K562 (cell line): Measurements from ENCODE around the gene SP140L. TPM values are rescaled to one million over a fixed set of nuclear protein-coding genes. Genes with fewer than 3 reads are reported as not detected.
A peak's percentile ranks its signal among the peaks of the same experiment; 100 is the strongest.

Experiments
- ATAC-seq: fragments of 200-7000 bp; cut with Tn5 transposase; 3 replicates; pipeline ENCODE4 v1.9.1; 2020; ENCODE audit warnings: moderate library complexity
- BruUV-seq: library from RNA; stranded (reverse); fragments of 400-500 nt; replicated peaks from 2 replicates; lab custom pipeline; 2021; lab: Mats Ljungman, UMichigan
- CTCF ChIA-PET: fragments of 300-600 bp; formaldehyde crosslinking; extraction: SDS; loops from one replicate; lab custom pipeline; 2021; ENCODE audit warnings: low intra/inter-chr PET ratio; lab: Yijun Ruan, JAX
- POLR2A ChIA-PET: fragments of 300-600, 350-650 bp; sonication (Branson Sonifier 250); formaldehyde crosslinking; extraction: SDS; loops from one replicate; lab custom pipeline; 2021; ENCODE audit warnings: antibody characterized with exemption, inconsistent platforms; lab: Yijun Ruan, JAX
- DNase-seq, 4 experiments: peaks; one replicate each; pipeline versions ENCODE4 v3.0.0 to v3.0.0-alpha.2; 2011 to 2018; ENCODE audit warnings: low spot score in 3 of 4, mixed read lengths in 3 of 4; ENCODE audit errors: extremely low read depth in 1 of 4
- FAIRE-seq: peaks from 2 replicates; lab custom pipeline; 2011; peaks lifted over from hg19 to GRCh38; lab: Jason Lieb, UNC
- H2AFZ ChIP-seq: 2 replicates; pipeline ENCODE4 v1.6.0; 2011; ENCODE audit warnings: low read depth, low read length, control low read depth, inconsistent platforms
- H3K27ac ChIP-seq: fragments of 200-600 bp; 3 replicates; pipeline ENCODE4 v1.8.0; 2011; ENCODE audit warnings: low read depth, mild to moderate bottlenecking, control low read depth, inconsistent platforms, low read length, moderate library complexity, mixed read lengths; ENCODE audit errors: extremely low read depth
- H3K27me3 ChIP-seq, 2 experiments: fragments of 300-600 bp in 1 of 2; 2 replicates in 1 of 2; 3 replicates in 1 of 2; pipeline versions ENCODE4 v1.6.0 to v1.8.0; 2011; ENCODE audit warnings: inconsistent platforms in 2 of 2, low read length in 2 of 2, mild to moderate bottlenecking in 1 of 2, mixed read lengths in 1 of 2, moderate library complexity in 1 of 2; ENCODE audit not compliant: control insufficient read depth in 2 of 2, insufficient read depth in 2 of 2
- H3K36me3 ChIP-seq: fragments of 300-600 bp; 3 replicates; pipeline ENCODE4 v1.8.0; 2011; ENCODE audit warnings: mild to moderate bottlenecking, low read length, inconsistent platforms; ENCODE audit not compliant: control insufficient read depth, insufficient read depth
- H3K4me1 ChIP-seq, 2 experiments: fragments of 200-600 bp in 1 of 2; replicated peaks in 1 of 2; 2 replicates in 1 of 2; 3 replicates in 1 of 2; pipeline versions ENCODE4 v1.5.1 to v1.8.0; 2011; ENCODE audit warnings: inconsistent platforms in 2 of 2, low read length in 2 of 2, mild to moderate bottlenecking in 1 of 2, mixed read lengths in 1 of 2, moderate library complexity in 1 of 2; ENCODE audit not compliant: control insufficient read depth in 2 of 2, insufficient read depth in 2 of 2
- H3K4me2 ChIP-seq: 2 replicates; pipeline ENCODE4 v1.6.1; 2011; ENCODE audit warnings: low read length, control low read depth, inconsistent platforms, mixed read lengths; ENCODE audit not compliant: insufficient read depth
- H3K4me3 ChIP-seq: fragments of 200-600 bp; sonication (generic), shearing (Covaris generic); 2 replicates; pipeline ENCODE4 v1.5.1; 2016; ENCODE audit warnings: control low read depth, inconsistent platforms
- H3K79me2 ChIP-seq: fragments of 200-600 bp; 3 replicates; pipeline ENCODE4 v1.8.0; 2011; ENCODE audit warnings: low read length, inconsistent platforms; ENCODE audit not compliant: control insufficient read depth, insufficient read depth
- H3K9ac ChIP-seq, 2 experiments: 2 replicates each; pipeline versions ENCODE4 v1.6.0 to v1.6.1; 2011; ENCODE audit warnings: low read depth in 2 of 2, low read length in 2 of 2, control low read depth in 1 of 2, inconsistent platforms in 1 of 2, mild to moderate bottlenecking in 1 of 2, mixed read lengths in 1 of 2; ENCODE audit not compliant: insufficient read depth in 1 of 2
- H3K9me1 ChIP-seq: one replicate; pipeline ENCODE4 v1.6.0; 2011; ENCODE audit warnings: inconsistent platforms, mild to moderate bottlenecking, low read length, moderate library complexity; ENCODE audit not compliant: control insufficient read depth, insufficient read depth
- H3K9me3 ChIP-seq: replicated peaks from 2 replicates; pipeline ENCODE4 v1.5.1; 2011; ENCODE audit warnings: low read depth, low read length, inconsistent platforms; ENCODE audit not compliant: control insufficient read depth, insufficient read depth
- H4K20me1 ChIP-seq: replicated peaks from 2 replicates; pipeline ENCODE4 v1.6.1; 2011; ENCODE audit warnings: low read length, inconsistent platforms, mixed read lengths; ENCODE audit not compliant: control insufficient read depth, insufficient read depth
- CCNT2 ChIP-seq: IDR thresholded peaks from 2 replicates; pipeline ENCODE4 v1.6.1; 2011; ENCODE audit warnings: borderline replicate concordance, low read depth, mild to moderate bottlenecking, moderate library complexity, mixed read lengths, low read length; ENCODE audit not compliant: insufficient read length; ENCODE audit errors: extremely low read depth
- POLR2H ChIP-seq: IDR thresholded peaks from 2 replicates; pipeline ENCODE4 v1.6.1; 2016; ENCODE audit warnings: missing genetic modification characterization, low read depth, mild to moderate bottlenecking, control low read depth, missing compliant biosample characterization, moderate library complexity
- PPARD ChIP-seq: fragments of 250-450 bp; sonication (Bioruptor Pico); IDR thresholded peaks from 2 replicates; pipeline ENCODE4 v1.8.0; 2022; ENCODE audit warnings: inconsistent platforms, mild to moderate bottlenecking, moderate library complexity
- ZC3H11A ChIP-seq: IDR thresholded peaks from 2 replicates; pipeline ENCODE4 v1.6.1; 2012; ENCODE audit warnings: low read depth, low read length, improper control_type of control experiment
- WGBS: fragments of 100-300 bp; shearing (Covaris generic); methylation state at CpG from one replicate; pipeline ENCODE4 v1.1.6; 2016; ENCODE audit warnings: low coverage, mixed read lengths; ENCODE audit not compliant: insufficient coverage; ENCODE audit errors: missing lambda C conversion rate; 5-methylcytosine and 5-hydroxymethylcytosine counted together
- in situ Hi-C: fragments of 300-500 bp; cut with MboI; formaldehyde crosslinking; loops from 4 replicates; pipeline ENCODE4 v1.15.0; 2018; ENCODE audit warnings: inconsistent platforms, mixed read lengths
- intact Hi-C: fragments of 100-400 bp; cut with micrococcal nuclease; formaldehyde crosslinking; loops from 2 replicates; pipeline ENCODE4 v1.14.2; 2022
- polyA plus RNA-seq, 8 experiments: library from polyadenylated mRNA; depleted of rRNA in 4 of 8; stranded (reverse) in 5 of 8; unstranded in 3 of 8; fragments of >200 nt; fragmentation: Nextera tagmentation in 2 of 8; fragmentation: Illumina TruSeq in 1 of 8; extraction: Ambion mirVana in 2 of 8; extraction: Trizol in 1 of 8; gene quantifications; 2 replicates each; pipeline versions ENCODE4 v1.2.1 to v1.2.3, GENCODE V29; 2011 to 2014; ENCODE audit warnings: inconsistent platforms in 1 of 8, missing spikeins in 1 of 8
- total RNA-seq, 7 experiments: library from RNA; depleted of rRNA in 6 of 7; stranded (reverse); fragments of >200 nt in 6 of 7; fragmentation: Illumina TruSeq in 2 of 7; extraction: Trizol in 2 of 7; gene quantifications; 2 replicates each; pipeline versions ENCODE4 v1.2.1 to v1.2.3, GENCODE V29; 2011 to 2021; ENCODE audit warnings: low replicate concordance in 1 of 7

Gene SP140L
- total and polyA plus RNA-seq, 9 of the 15 experiments (the other 6 are each of a cell fraction or from before 2014, with no cell fraction given), result 4.0 to 15.5 (median 11.3) TPM

- H3K9me3 ChIP-seq, result no peaks in the 10 kb centered on the region
- H3K27me3 ChIP-seq, result no peaks in the 10 kb centered on the region
- no peak overlapping the region; the same call in 1 of the 2 replicates for H2AFZ ChIP-seq
- FAIRE-seq (no peak), DNase-seq (no peak), ATAC-seq (no peak)
- H3K4me2 ChIP-seq, result peak overlapping the region; percentile 78
- 5% methylated on average over 4 of the region's 4 CpGs for WGBS
- in situ Hi-C loops (no loop called here), intact Hi-C loops (loop anchor here (2.0 to 10.0 kb wide), 3 partner anchors 23 to 297 kb away; partner anchors contain the start of gene CAB39)
- peaks cover 11% of the 10 kb centered on the region in 2 experiments; a peak in 4 of 5 replicates for H3K4me1 ChIP-seq
- H3K79me2 ChIP-seq, result peaks cover 54% of the 10 kb centered on the region
- H4K20me1 ChIP-seq, result no peaks in the 10 kb centered on the region
- peak overlapping the region; percentile 22 for H3K4me3 ChIP-seq
- H3K9ac ChIP-seq, result peak overlapping the region in 1 of 2 experiments; percentile 85; a peak in 2 of 4 replicates
- peak overlapping the region; percentile 36; the same call in 2 of the 3 replicates for H3K27ac ChIP-seq
- CTCF ChIA-PET, result no interaction called here
- TF ChIP-seq POLR2H (tag) (0 out of 2 replicates have a peak, but pooled peaks have one; percentile 35), CCNT2 (no peak), ZC3H11A (no peak), PPARD (CRISPR knock-in tag) (no peak)
- POLR2A ChIA-PET, result interaction anchor here (0.9 kb wide), 2 partner anchors 9 to 12 kb away, joined by 3 read pairs; no protein-coding TSS in a partner anchor
- BruUV-seq, result no TSS peak
- H3K9me1 ChIP-seq, result no peaks in the 10 kb centered on the region
- H3K36me3 ChIP-seq, result no peaks in the 10 kb centered on the region; the same call in 2 of the 3 replicates
Observed at GRCh38 chr2:230417436-230417835, 90.4 kb downstream of the SP140L start.
